Mesenteric fat pad (tissue), 1 donor: Measurements from ENCODE around the gene ZDHHC13. TPM values are rescaled to one million over a fixed set of nuclear protein-coding genes. Genes with fewer than 3 reads are reported as not detected.

ENCODE experiments used
- DNase-seq: peaks from one replicate; pipeline ENCODE4 v3.0.0-alpha.2; 2020; ENCODE audit warnings: low spot score
- total RNA-seq: library from RNA; stranded (reverse); fragmentation: NEBNext Ultra II Directional; extraction: Animal tissue kit (Norgen Biotek cat#: 25700); gene quantifications from one replicate; pipeline ENCODE4 v1.2.1, GENCODE V29; 2021
- donor health status: DM: yes; HTN: yes; CAD: no.

The ZDHHC13 gene
- total RNA-seq, 1 donor from 2014 or later, result 6.5 TPM

GRCh38 chr11:19164881-19165280 is 47.9 kb downstream of the ZDHHC13 start:
- no peak for DNase-seq

- no peak for DNase-seq
These were observed 51.1 kb downstream of the ZDHHC13 start for GRCh38 chr11:19168090-19168489.

DNA sequence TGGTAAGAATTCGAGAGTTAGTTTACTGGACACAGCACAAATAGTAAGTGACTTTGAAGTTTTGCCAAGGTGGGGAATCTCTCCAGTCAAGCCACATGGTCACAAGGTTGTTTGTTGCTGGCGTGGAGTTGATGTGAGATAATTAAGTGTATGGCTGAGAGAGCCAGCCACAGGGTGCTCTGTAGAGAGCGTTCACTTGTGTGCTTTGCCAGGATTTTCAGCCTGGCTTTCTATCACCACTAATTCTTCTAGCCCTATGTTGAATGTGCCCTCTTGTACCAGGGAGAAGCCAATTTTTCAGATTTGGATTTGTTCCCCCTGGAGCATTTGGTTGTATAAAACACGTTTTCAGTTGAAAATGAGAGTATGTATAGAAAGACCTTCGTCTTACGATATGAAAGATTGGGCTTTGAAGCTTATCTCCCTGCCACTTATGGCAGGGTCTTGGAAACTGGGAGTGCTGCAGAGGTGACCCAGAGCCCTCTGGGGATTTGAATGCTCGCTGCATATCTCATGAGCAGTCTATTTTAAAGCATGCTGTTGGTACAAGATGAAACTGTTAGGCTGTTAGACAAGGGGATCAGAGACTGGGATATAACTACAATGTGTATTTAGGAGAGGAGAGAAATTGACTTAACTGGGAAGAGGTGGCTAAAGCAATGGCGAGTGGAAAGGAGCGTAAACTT is 56.2 kb downstream of the ZDHHC13 start:
- DNase-seq, result no peak

- no peak for DNase-seq
These were observed 57.1 kb downstream of the ZDHHC13 start for GRCh38 chr11:19173964-19174638.

- DNase-seq, result no peak
These were observed 59.7 kb downstream of the ZDHHC13 start for GRCh38 chr11:19176629-19177186.

DNA sequence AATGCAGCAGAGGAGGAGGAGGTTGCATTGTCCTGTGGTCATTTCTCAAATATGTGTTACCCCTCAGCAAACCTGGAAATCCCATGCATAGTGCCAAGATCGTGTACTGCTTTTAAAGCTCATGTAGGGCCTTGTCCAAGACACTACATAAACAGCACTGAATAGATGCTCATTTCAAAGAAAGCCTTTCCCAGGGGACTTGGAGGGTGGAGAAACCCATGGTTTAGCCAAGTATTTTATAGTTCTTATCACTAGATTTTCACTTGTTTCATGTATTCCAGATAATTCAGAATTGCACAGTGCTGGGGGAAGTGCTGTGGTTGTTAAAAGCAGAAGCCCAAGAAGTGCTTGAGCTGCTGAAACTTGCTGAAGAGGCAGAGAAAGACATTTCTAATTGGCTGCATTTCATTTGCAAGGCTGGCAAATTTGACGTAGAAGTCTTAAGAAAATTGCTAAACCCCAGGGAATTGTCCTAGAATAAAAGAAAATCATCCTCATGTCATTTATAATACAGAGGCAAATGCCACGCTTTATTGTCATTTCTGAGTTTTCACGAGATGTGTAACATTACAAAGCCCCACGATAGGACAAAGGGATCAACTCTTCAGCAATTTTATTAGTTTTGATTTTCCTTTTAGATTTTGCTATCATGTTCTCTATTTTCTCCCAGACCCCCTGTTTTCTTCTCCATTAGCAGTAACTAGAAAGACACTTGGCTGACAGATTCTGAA is 64.7 kb downstream of the ZDHHC13 start:
- no peak for DNase-seq

GRCh38 chr11:19183646-19184045 is 66.7 kb downstream of the ZDHHC13 start:
- DNase-seq, result no peak

GRCh38 chr11:19185036-19185435 is 68.1 kb downstream of the ZDHHC13 start:
- DNase-seq, result no peak

DNA sequence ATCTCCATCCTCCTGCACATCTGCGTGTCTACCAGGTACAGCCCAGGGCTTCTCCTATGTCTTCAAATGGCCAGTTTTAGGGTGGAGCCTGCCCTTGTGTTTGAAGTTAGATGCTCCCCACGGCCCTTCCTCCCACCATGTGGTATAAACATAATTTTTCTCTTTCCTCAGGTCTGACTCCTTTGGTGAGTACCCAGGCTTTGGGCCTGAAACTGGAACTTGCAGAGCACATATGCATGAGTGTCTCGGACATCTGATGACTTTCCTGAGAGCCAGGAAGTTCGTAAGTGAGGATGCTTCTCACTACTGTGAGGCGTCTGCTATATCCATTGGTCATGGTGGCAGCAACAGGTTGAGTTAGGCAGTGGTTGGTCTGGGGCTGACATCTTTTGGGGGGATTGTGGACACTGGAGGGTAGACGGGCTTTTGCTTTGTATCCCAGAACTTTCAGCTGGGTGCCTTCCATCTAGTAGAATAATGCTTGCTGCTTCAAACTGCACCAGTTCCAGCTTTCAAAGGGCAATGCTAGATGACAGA is 68.6 kb downstream of the ZDHHC13 start:
- no peak for DNase-seq

DNA sequence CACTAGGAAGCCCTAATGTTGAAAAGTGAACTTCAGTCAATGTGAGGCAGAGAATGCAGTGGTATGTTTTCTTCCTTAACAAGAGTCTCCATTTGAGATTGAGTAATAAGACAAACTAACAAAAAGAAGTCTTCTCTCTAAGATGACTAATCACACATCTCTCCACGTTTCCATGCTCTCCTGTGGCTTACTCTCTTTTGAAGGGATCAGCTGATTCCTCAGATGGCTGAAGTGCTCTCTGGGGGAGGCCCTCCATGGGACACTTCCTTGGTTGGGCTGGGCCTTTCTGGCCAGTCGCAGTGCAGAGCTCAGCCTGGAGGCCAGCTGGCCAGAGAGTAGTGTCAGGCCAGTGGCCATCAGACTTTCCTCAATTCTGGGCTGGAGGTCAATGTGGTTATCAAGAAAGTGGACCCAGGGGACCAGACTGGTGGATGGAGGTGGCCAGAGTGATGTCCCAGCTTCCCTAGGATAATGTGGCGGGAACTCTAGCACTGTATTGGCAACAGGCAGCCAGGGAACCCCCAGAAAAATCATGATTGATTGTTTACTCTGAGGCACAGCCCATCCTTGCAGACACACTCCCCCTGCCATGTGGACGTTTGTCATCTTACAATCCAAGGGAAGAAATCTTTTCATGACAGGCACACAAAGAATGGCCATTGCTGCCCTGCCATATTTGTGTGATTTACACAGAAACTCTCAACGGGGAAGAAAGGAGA is 70.3 kb downstream of the ZDHHC13 start:
- DNase-seq, result no peak

- no peak for DNase-seq
These were observed 70.9 kb downstream of the ZDHHC13 start for GRCh38 chr11:19187833-19188258.

GRCh38 chr11:19191530-19192169 is 74.7 kb downstream of the ZDHHC13 start:
- no peak for DNase-seq

DNA sequence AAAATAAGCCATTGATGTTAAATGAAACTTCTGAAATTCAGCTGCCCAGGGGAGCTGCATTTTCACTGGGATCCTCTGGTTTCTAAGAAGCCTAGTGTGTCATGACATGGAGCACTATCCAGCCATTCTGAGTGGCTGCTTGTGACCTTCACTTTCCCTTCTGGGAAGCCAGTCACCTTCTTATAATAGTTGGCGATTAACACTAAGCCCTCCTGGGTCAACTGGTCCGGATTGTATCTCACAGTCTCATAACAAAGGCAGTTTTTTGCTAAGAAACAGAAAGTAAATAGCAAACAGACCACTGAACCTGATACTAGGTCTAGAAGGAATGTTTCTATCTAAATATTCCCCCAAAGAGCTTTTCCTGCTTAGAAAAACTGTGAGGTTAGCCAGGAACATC is 76.9 kb downstream of the ZDHHC13 start:
- DNase-seq, result no peak

DNA sequence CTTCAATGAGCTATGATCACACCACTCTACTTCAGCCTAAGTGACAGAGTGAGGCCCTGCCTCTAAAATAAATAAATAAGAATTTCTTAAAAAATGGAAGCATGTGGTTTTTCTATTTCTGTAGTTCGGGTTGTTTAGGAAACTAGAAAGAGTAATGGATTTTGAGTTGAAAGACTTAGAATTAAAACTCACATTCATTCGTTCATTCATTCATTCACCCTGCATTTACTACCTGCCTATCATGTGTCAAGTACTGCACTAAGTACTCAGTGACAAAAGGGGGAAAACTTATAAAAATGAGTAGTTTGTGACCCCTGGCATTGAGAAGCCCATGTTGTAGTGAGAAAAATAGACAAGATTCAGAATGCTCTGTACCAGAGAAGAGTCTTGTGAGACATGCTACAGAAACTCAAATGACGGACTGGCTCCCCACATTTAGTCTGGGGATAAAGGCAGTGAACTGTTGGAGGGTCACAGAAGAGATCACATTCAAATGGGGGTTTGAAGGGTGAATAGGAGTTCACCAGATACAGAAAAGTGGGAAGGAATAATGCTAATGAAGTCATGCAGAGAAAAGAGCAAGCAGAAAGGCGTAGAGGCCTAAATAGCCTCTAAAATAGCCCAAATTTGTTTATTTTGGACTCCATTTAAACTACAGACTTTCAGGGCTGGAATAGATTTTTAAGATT is 77.8 kb downstream of the ZDHHC13 start:
- DNase-seq, result no peak

DNA sequence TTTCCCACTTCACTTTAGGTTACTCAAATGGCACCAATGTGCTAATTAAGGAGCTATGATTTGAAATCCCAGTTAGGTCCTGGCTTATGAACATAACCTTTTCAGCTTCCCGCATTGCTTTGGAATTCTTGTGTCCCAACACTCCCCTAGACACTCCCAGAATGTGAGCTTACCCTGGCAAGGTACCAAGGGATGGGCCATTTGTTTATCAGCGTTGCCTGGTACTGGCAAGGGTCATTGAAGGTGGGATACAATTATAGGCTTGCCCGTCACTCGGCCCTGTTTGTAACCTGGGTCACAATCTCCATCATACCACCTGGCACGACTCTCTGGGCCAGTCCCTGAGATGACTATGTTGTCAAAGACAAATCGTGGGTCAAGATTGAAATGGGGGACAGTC is 79.5 kb downstream of the ZDHHC13 start:
- no peak for DNase-seq

GRCh38 chr11:19199048-19199447 is 82.1 kb downstream of the ZDHHC13 start:
- no peak for DNase-seq

DNA sequence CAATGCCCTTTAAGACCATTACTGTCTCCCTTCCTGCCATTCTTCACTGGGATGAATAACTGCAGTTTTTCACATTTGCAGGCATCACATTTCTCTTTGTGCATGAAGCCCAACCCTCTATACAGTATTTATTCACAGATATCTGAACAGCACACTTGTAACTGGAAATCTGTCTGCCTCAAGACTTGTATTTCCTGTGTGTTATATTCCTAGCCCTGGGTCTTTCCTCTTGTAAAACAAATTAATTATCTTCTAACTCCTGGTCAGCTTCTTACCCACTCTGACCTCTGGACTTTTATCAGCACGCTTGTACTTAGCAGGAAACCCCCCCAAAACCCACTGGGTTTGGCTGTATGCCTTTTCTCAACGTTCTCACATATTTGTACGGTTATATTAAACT is 82.8 kb downstream of the ZDHHC13 start:
- no peak for DNase-seq

- no peak for DNase-seq
These were observed 83.6 kb downstream of the ZDHHC13 start for GRCh38 chr11:19200410-19201201.
